Astrocyte of the cerebellum (primary cell): ENCODE results near the gene CHPF2.
A peak's percentile ranks its signal among the peaks of the same experiment; 100 is the strongest.

Experiments used
- DNase-seq: peaks from one replicate; pipeline ENCODE4 v3.0.0-alpha.2; 2011; ENCODE audit warnings: low read depth
- H3K4me3 ChIP-seq: 2 replicates; pipeline ENCODE4 v1.5.1; 2011; ENCODE audit warnings: mild to moderate bottlenecking, low read depth, low read length, moderate library complexity
- CTCF ChIP-seq: IDR thresholded peaks from 2 replicates; pipeline ENCODE4 v1.5.1; 2012; ENCODE audit warnings: low read length, low read depth, moderate library complexity, mild to moderate bottlenecking; ENCODE audit errors: missing control alignments
- in situ Hi-C: cut with HindIII; loops from 2 replicates; pipeline ENCODE4 v1.10.0; 2017; ENCODE audit warnings: low sequenced_read_pairs

CHPF2 gene

GRCh38 chr7:151275813-151276577, 43.7 kb downstream of the CHPF2 start:
- DNase-seq, result no peak
- TF ChIP-seq CTCF, result no peak
- peak overlapping the region; percentile 34 for H3K4me3 ChIP-seq
- in situ Hi-C loops, result no loop called here

- in situ Hi-C loops, result no loop called here
- peak; percentile 4 for DNase-seq
- no peak for TF ChIP-seq CTCF
Observed at GRCh38 chr7:151276666-151277590, 44.6 kb downstream of the CHPF2 start.

GRCh38 chr7:151277631-151278030, 45.3 kb downstream of the CHPF2 start:
- no peak overlapping the region for H3K4me3 ChIP-seq
- TF ChIP-seq CTCF, result no peak
- in situ Hi-C loops, result no loop called here
- no peak for DNase-seq

More at GRCh38 chr7:151276666-151277590, 44.6 kb downstream of the CHPF2 start:
- H3K4me3 ChIP-seq, result peak overlapping the region; percentile 34

GRCh38 chr7:151278949-151279348, 46.7 kb downstream of the CHPF2 start:
- no peak for DNase-seq
- H3K4me3 ChIP-seq, result no peak overlapping the region
- no peak for TF ChIP-seq CTCF
- in situ Hi-C loops, result no loop called here

- no peak for DNase-seq
- in situ Hi-C loops, result no loop called here
- TF ChIP-seq CTCF, result no peak
- no peak overlapping the region for H3K4me3 ChIP-seq
Observed at GRCh38 chr7:151279868-151280267, 47.6 kb downstream of the CHPF2 start.

DNA sequence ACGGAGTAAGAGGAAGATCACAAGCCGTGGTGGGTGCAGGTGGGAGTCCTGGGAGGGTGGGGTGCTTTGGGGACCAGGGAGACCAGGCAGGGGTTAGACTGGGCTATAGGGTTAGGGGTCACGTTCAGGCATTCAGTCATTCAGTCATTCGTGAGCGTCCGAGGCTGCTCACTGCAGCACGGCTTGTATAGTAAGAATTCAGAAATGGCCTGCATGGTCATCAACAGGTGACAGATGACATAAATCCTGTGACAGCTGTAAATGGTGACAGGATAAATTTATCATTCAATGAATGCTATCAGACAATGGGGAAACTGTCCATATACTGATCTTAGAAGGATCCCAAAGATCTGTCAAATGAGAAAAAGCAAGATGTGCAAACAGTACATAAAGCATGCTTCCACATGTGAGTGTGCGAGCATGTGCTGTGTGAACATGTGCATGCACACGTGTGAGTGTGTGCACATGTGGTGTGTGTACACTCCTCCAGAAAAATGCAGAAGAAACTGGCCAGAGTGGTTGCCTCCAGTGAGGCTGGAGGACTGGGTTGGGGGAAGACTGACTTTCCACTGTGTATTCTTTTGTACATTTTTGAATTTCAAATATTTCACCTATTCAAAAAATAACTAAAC, 48.2 kb downstream of the CHPF2 start:
- in situ Hi-C loops, result no loop called here
- H3K4me3 ChIP-seq, result no peak overlapping the region
- no peak for TF ChIP-seq CTCF
- DNase-seq, result no peak
